GM19043 (cell line): Measurements from ENCODE around the gene DDA1.
A peak's percentile ranks its signal among the peaks of the same experiment; 100 is the strongest.

Experiments
- ATAC-seq: cut with Tn5 transposase; IDR thresholded peaks from one replicate; pipeline ENCODE4 v1.9.1; 2021; ENCODE audit warnings: low read depth; ENCODE audit not compliant: unreplicated experiment

The DDA1 gene

GRCh38 chr19:17328517-17329365 is 19.4 kb downstream of the DDA1 start:
- ATAC-seq: no peak

- no peak for ATAC-seq
Observed at GRCh38 chr19:17329366-17330261, 20.3 kb downstream of the DDA1 start.

DNA sequence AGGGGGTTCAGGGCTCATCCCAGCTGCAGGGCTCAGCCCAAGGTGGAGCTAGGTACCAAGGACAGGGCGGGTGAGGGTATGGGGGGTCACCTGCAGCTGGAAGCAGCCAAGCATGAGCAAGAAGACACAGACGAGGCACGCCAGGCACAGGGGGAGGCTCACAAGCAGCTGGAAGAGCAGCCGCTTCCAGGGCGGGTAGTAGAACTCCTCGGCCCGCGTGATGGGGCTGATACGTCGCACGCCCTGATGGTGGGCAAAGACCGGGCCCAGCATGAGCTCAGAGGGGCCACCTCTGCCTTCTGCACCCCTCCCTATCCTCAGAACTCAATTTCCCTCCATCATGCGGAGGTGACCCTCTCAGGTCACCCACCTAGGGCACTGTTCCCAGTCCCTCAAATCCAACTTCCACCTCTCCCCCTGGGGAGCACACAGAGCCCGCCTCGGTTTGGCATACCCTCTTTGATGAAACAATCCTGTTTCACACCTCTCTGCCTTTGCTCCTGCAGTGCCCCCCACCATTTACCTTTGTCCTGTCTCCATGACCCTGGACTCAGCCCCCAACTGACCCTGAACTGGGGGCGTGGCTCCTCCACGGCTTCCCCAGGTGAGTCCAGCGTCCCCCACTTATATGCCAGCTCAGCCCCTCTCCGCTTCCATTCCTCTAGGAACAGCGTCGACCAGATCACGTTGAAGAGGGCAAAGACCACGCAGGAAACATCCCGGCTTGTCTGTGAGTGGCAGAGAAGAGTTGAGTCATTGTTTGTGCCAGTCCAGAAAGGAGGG is 21.1 kb downstream of the DDA1 start:
- no peak for ATAC-seq

- no peak for ATAC-seq
Observed at GRCh38 chr19:17331045-17331558, 21.7 kb downstream of the DDA1 start.

DNA sequence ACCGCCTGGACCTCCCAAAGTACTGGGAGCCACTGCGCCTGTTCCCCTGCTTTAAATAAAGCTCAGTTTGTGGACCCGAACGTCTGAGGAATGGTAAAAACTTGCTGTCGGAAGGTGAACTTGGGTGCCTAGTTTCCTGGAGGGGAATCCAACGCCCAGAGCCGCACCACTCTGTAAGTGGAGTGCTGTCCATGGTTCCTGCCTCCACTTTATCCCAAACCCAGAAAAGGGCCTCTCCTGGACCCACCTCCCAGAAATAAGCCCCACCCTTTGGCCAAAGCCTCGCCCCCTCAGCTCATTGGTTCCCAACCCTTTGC is 23.0 kb downstream of the DDA1 start:
- ATAC-seq: no peak

DNA sequence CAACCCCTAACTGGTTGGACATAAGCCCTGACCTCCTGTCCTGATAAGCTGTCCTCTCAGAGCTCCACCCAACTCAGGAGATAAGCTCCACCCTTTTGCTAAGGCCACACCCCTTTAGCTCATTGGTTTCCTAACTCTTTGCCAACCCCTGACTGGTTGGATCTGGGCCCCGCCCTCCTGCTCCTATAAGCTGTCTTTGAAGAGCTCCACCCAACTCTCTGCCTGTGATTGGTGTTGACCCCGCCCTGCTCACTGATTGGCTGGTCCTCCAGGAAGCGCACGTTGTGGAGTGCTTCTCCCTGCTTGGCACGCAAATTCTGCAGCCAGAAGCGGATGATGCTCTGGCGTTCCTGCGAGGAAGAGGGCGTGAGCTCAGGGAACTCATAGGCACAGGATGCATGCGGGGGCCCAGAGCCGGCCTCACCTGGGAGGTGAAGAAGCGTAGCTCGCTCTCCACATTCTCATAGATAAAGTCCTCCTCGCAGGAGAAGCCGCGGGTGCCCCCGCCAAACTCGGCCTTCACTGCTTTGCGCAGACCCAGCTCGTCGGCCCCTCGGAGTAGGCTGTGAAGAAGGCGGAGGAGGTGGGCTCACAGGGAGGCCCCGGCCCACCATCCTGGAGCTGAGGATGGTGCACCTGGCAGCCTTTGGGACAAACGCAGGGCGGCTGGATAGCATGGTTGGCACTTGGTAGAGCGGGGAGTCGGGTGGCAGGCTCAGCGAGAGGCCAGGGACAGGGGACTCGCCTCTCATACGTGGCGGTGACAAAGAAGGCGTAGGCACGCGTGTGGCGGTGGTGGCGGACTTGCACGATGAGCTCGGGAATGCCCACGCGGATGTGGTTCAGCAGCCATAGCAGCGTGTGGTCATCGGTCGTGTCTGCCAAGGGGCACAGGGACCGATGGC is 23.6 kb downstream of the DDA1 start:
- no peak for ATAC-seq

GRCh38 chr19:17333611-17334413 is 24.4 kb downstream of the DDA1 start:
- no peak for ATAC-seq

- no peak for ATAC-seq
Observed at GRCh38 chr19:17334414-17335409, 25.3 kb downstream of the DDA1 start, which contains the start of gene ANO8. Gene ANO8 (minus strand): TSS chr19:17334855. CDS start chr19:17334670, 185 bp downstream.

DNA sequence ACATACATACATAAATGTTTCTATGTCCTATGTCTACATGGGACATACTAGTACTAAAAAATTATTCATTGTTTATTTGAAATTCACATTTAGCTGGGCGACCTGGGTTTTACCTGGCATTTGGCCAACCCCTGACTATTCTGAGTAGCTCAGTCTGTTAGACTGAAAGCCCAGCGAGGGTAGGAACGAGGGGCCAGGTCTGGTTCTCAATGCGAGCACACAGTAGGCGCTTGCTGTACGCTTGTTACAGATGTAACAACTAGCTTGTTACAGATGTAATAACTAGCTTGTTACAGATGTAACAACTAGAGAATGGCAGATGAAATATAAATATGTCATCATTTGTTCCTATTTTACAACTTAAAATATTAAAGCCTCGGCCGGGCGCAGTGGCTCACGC is 26.2 kb downstream of the DDA1 start:
- no peak for ATAC-seq

DNA sequence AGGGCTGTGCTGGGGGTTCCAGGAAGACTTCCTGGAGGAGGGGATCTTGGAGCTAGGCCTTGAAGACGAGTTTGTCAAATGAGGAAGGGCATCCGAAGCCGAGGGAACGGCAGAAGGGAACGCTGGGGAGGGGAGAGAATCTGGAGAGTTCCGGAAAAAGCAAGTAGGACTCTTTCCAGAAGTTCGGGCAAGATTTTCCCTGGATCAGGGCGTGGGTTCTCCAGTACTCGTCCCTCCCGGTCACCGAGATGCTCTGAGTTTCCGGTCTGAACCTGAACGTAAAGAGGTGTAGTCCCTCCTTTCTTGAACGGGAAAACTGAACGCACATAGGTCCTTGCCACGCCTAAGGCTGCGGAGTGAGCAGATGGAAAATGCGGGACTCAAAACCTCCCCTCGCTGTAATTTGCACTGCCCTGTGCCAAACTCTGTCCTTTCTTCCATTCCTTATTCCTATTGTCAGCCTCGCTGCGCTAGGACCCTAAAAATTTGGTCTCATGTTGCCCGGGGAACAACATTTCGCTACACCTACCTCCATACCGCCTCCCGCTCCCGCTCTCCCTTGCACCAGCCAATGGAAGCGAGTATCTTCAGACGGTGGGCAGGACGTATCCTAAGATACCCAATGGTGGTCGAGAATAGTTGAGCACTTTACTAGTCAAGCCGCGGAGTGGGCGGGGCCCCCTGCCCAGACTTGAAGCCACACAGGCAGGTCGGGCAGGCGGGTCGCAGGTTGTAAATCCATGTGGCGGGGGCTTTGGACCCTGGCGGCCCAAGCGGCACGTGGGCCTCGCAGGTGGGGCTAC is 27.7 kb downstream of the DDA1 start, which contains the start of gene GTPBP3:
GTPBP3 (plus strand) TSS at position 682 of the 803 bp plus-strand sequence; CDS start at position 741, 59 bp downstream.
- ATAC-seq: peak; percentile 81

DNA sequence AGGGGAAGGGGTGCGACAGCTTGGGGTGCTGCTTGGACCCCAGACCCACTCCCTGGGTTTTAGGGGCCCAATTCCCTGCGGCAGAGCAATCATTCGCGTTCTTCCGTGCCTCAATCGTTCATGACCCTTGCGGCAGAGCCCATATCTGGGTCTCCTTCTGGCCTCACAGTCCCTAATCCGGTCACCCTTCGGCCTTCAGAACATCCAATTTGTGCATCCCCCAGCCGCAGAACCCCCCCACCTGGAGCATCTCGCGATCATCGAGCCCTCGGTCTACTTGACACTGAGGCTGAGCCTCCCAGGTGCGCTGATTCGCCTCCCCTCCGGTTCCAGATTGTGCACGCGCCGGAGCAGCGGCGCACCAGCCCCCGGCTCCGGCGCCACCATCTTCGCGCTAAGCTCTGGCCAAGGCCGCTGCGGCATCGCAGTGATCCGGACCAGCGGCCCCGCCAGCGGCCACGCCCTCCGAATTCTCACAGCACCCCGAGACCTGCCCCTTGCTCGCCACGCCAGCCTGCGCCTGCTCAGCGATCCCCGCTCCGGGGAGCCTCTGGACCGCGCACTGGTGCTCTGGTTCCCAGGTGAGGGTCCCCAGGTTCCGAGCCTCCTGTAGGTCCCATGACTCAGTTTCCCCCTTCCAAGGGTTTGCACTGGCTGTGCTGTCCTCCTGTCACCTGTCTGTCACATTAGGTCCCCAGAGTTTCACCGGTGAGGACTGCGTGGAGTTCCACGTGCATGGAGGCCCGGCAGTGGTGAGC is 28.5 kb downstream of the DDA1 start:
- ATAC-seq: no peak

DNA sequence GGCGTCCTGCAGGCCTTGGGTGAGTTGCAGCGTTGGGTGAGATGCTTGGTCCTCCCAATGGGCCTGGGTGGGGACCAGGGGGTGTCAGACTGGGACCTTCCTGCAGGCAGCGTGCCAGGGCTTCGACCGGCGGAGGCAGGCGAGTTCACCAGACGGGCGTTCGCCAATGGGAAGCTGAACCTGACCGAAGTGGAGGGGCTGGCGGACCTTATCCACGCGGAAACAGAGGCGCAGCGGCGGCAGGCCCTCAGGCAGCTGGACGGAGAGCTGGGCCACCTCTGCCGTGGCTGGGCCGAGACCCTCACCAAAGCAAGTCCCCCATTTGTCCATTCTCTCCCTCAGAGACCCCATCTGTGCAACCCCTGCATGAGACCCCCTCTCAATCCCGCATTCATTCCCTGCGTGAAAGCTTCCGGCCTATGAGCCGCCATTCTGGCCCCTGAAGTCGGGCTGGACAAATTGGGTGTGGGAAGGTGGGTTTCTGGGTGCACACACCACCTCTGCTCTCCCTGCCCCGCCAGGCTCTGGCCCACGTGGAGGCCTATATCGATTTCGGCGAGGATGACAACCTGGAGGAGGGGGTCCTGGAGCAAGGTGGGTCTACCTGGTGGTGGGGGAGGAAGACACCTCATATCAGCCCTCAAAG is 29.2 kb downstream of the DDA1 start:
- ATAC-seq: no peak

GRCh38 chr19:17339088-17339741 is 29.9 kb downstream of the DDA1 start:
- no peak for ATAC-seq

- ATAC-seq: no peak
Observed at GRCh38 chr19:17340302-17340870, 31.0 kb downstream of the DDA1 start.
